IMR-90 (cell line): Measurements from ENCODE around the gene MS4A10. TPM values are rescaled to one million over a fixed set of nuclear protein-coding genes. Genes with fewer than 3 reads are reported as not detected.
A peak's percentile ranks its signal among the peaks of the same experiment; 100 is the strongest.

ENCODE experiments used
- ATAC-seq: fragments of 200-7000 bp; cut with Tn5 transposase; 2 replicates; pipeline ENCODE4 v1.9.1; 2020; ENCODE audit warnings: low read depth, mild to moderate bottlenecking, moderate library complexity
- BruUV-seq: library from RNA; stranded (reverse); fragments of 400-500 nt; replicated peaks from 2 replicates; lab custom pipeline; 2021; lab: Mats Ljungman, UMichigan
- CTCF ChIA-PET: fragments of 300-600 bp; formaldehyde crosslinking; extraction: SDS; loops from one replicate; lab custom pipeline; 2021; ENCODE audit warnings: antibody characterized with exemption; lab: Yijun Ruan, JAX
- POLR2A ChIA-PET: fragments of 300-600 bp; sonication (Branson Sonifier 250); formaldehyde crosslinking; loops from one replicate; lab custom pipeline; 2022; ENCODE audit warnings: antibody characterized with exemption; ENCODE audit not compliant: unreplicated experiment; lab: Charles Lee
- DNase-seq: peaks from one replicate; pipeline ENCODE4 v3.0.0; 2013
- H2AFZ ChIP-seq: replicated peaks from 2 replicates; pipeline ENCODE3; 2013; ENCODE audit warnings: low read length, mild to moderate bottlenecking; ENCODE audit not compliant: poor library complexity
- H2AK5ac ChIP-seq: 2 replicates; pipeline ENCODE4 v1.6.1; 2013; ENCODE audit warnings: low read depth, low read length, inconsistent platforms
- H2AK9ac ChIP-seq: replicated peaks from 2 replicates; pipeline ENCODE3; 2013; ENCODE audit warnings: mild to moderate bottlenecking, low read depth, low read length, moderate library complexity; ENCODE audit not compliant: poor library complexity
- H2BK120ac ChIP-seq: 2 replicates; pipeline ENCODE4 v1.6.1; 2013; ENCODE audit warnings: low read depth, low read length, inconsistent platforms
- H2BK15ac ChIP-seq: 3 replicates; pipeline ENCODE4 v1.6.1; 2013; ENCODE audit warnings: low read depth, low read length, inconsistent platforms
- H2BK20ac ChIP-seq: 2 replicates; pipeline ENCODE4 v1.6.1; 2013; ENCODE audit warnings: low read depth, mild to moderate bottlenecking, inconsistent platforms, low read length, moderate library complexity
- H2BK5ac ChIP-seq: 2 replicates; pipeline ENCODE4 v1.6.1; 2013; ENCODE audit warnings: mild to moderate bottlenecking, low read depth, low read length, inconsistent platforms; ENCODE audit not compliant: poor library complexity, severe bottlenecking
- H3K14ac ChIP-seq: replicated peaks from 2 replicates; pipeline ENCODE4 v1.6.1; 2013; ENCODE audit warnings: low read depth, low read length, inconsistent platforms
- H3K18ac ChIP-seq: 2 replicates; pipeline ENCODE4 v1.6.1; 2013; ENCODE audit warnings: low read depth, low read length, control low read depth
- H3K23ac ChIP-seq: 2 replicates; pipeline ENCODE4 v1.6.1; 2013; ENCODE audit warnings: low read depth, low read length, inconsistent platforms
- H3K27ac ChIP-seq: 2 replicates; pipeline ENCODE4 v1.5.1; 2013; ENCODE audit warnings: mild to moderate bottlenecking, control low read depth, low read length; ENCODE audit not compliant: insufficient read depth
- H3K27me3 ChIP-seq: 2 replicates; pipeline ENCODE4 v1.6.1; 2013; ENCODE audit warnings: low read length; ENCODE audit not compliant: control insufficient read depth, insufficient read depth
- H3K36me3 ChIP-seq: 2 replicates; pipeline ENCODE4 v1.6.1; 2013; ENCODE audit warnings: low read length, mixed read lengths; ENCODE audit not compliant: control insufficient read depth, insufficient read depth
- H3K4ac ChIP-seq: 2 replicates; pipeline ENCODE4 v1.6.1; 2013; ENCODE audit warnings: low read depth, low read length, inconsistent platforms
- H3K4me1 ChIP-seq: 2 replicates; pipeline ENCODE4 v1.6.1; 2013; ENCODE audit warnings: low read length, mixed read lengths; ENCODE audit not compliant: control insufficient read depth, insufficient read depth
- H3K4me2 ChIP-seq: 2 replicates; pipeline ENCODE4 v1.6.1; 2013; ENCODE audit warnings: low read depth, mild to moderate bottlenecking, control low read depth, low read length, moderate library complexity
- H3K4me3 ChIP-seq: 2 replicates; pipeline ENCODE4 v1.5.1; 2013; ENCODE audit warnings: low read depth, mild to moderate bottlenecking, control low read depth, low read length, moderate library complexity; ENCODE audit not compliant: insufficient read depth
- H3K56ac ChIP-seq: 2 replicates; pipeline ENCODE4 v1.6.1; 2013; ENCODE audit warnings: low read length, inconsistent platforms; ENCODE audit not compliant: insufficient read depth; ENCODE audit errors: extremely low read depth
- H3K79me1 ChIP-seq, 2 experiments: 2 replicates each; pipeline ENCODE4 v1.6.1; 2013; ENCODE audit warnings: low read length in 2 of 2, inconsistent platforms in 1 of 2, low read depth in 1 of 2
- H3K9ac ChIP-seq: 2 replicates; pipeline ENCODE4 v1.6.1; 2013; ENCODE audit warnings: low read depth, low read length, control low read depth
- H3K9me1 ChIP-seq: 2 replicates; pipeline ENCODE4 v1.6.1; 2013; ENCODE audit warnings: low read length, inconsistent platforms; ENCODE audit not compliant: insufficient read depth
- H3K9me3 ChIP-seq: 2 replicates; pipeline ENCODE4 v1.6.1; 2013; ENCODE audit warnings: low read length; ENCODE audit not compliant: control insufficient read depth, insufficient read depth
- H4K20me1 ChIP-seq: 2 replicates; pipeline ENCODE4 v1.6.1; 2013; ENCODE audit warnings: low read length, inconsistent platforms; ENCODE audit not compliant: insufficient read depth
- H4K5ac ChIP-seq: 2 replicates; pipeline ENCODE4 v1.6.1; 2013; ENCODE audit warnings: mild to moderate bottlenecking, low read depth, low read length, control low read depth
- H4K8ac ChIP-seq, 2 experiments: 2 replicates each; pipeline ENCODE4 v1.6.1; 2013; ENCODE audit warnings: low read depth in 2 of 2, low read length in 2 of 2, control low read depth in 1 of 2, inconsistent platforms in 1 of 2
- H4K91ac ChIP-seq: 2 replicates; pipeline ENCODE4 v1.6.1; 2013; ENCODE audit warnings: low read depth, low read length, inconsistent platforms; ENCODE audit not compliant: insufficient read depth
- ELK1 ChIP-seq: fragments of 150-350 bp; IDR thresholded peaks from 2 replicates; pipeline ENCODE4 v1.6.1; 2016; ENCODE audit warnings: low read depth, mild to moderate bottlenecking, low read length, moderate library complexity, borderline replicate concordance
- RCOR1 ChIP-seq: IDR thresholded peaks from 2 replicates; pipeline ENCODE4 v1.6.1; 2012; ENCODE audit warnings: mild to moderate bottlenecking, low read length, improper control_type of control experiment; ENCODE audit not compliant: insufficient replicate concordance
- WGBS, 2 experiments: methylation state at CpG; one replicate each; pipeline versions ENCODE4 v1.1.5 to v1.1.7; 2013; ENCODE audit warnings: missing lambda C conversion rate in 2 of 2; ENCODE audit not compliant: insufficient read length in 1 of 2; ENCODE audit errors: extremely low coverage in 2 of 2; 5-methylcytosine and 5-hydroxymethylcytosine counted together
- dilution Hi-C: fragments of 300-500 bp; cut with HindIII; formaldehyde crosslinking; loops from one replicate; pipeline ENCODE4 v1.14.3; 2018; ENCODE audit warnings: low sequenced_read_pairs; ENCODE audit not compliant: unreplicated experiment
- in situ Hi-C: fragments of 300-500 bp; cut with MboI; formaldehyde crosslinking; loops from 3 replicates; pipeline ENCODE4 v1.14.3; 2019; ENCODE audit warnings: low sequenced_read_pairs, inconsistent platforms, mixed read lengths
- intact Hi-C: fragments of 100-400 bp; cut with micrococcal nuclease; formaldehyde crosslinking; loops from 2 replicates; pipeline ENCODE4 v1.10.0; 2022
- polyA plus RNA-seq, 3 experiments: library from polyadenylated mRNA; depleted of rRNA; stranded (reverse); fragments of >200 nt; gene quantifications; 2 replicates each; pipeline ENCODE4 v1.2.3, GENCODE V29; 2012; ENCODE audit warnings: low replicate concordance in 1 of 3
- total RNA-seq: library from RNA; depleted of rRNA; stranded (reverse); fragments of >200 nt; gene quantifications from 2 replicates; pipeline ENCODE4 v1.2.3, GENCODE V29; 2012

The MS4A10 gene
- total and polyA plus RNA-seq, 2 of the 4 experiments (the other 2 are of a cell fraction) = not detected

GRCh38 chr11:60776167-60776566, 9.0 kb upstream of the MS4A10 start:
- H2BK5ac ChIP-seq = no peak overlapping the region
- no peaks in the 10 kb centered on the region for H3K9me3 ChIP-seq
- in situ Hi-C loops (loop anchor here (5.0 kb wide), 1 partner anchor 121 kb away; no protein-coding TSS in a partner anchor), intact Hi-C loops (no loop called here), dilution Hi-C loops (no loop called here)
- no TSS peak for BruUV-seq
- no peak overlapping the region for H3K4me2 ChIP-seq
- H3K23ac ChIP-seq = no peak overlapping the region
- H2BK120ac ChIP-seq = no peak overlapping the region
- H3K18ac ChIP-seq = no peak overlapping the region
- H3K14ac ChIP-seq = no peak overlapping the region
- H3K79me1 ChIP-seq = no peaks in the 10 kb centered on the region
- H4K91ac ChIP-seq = no peak overlapping the region
- ChIA-PET CTCF (interaction anchor here (0.5 to 2.6 kb wide), 6 partner anchors 8 to 1426 kb away, joined by 3 to 16 read pairs (median 4); no protein-coding TSS in a partner anchor), POLR2A (no interaction called here)
- H3K9me1 ChIP-seq = peaks cover 5% of the 10 kb centered on the region; the same call in 1 of the 2 replicates
- no CpG with 5 or more reads among the region's 4 CpGs for WGBS, 2 experiments
- no peaks in the 10 kb centered on the region for H3K36me3 ChIP-seq
- peak overlapping the region; percentile 27 for H2AFZ ChIP-seq
- H4K5ac ChIP-seq = no peak overlapping the region
- H3K9ac ChIP-seq = no peak overlapping the region
- no peak for ATAC-seq
- H3K4me1 ChIP-seq = no peaks in the 10 kb centered on the region; the same call in 1 of the 2 replicates
- no peaks in the 10 kb centered on the region for H4K20me1 ChIP-seq
- TF ChIP-seq RCOR1 = no peak
- TF ChIP-seq ELK1 = no peak
- H3K4ac ChIP-seq = no peak overlapping the region; the same call in 1 of the 2 replicates
- no peak overlapping the region for H2BK20ac ChIP-seq
- no peak overlapping the region for H3K56ac ChIP-seq
- H3K27me3 ChIP-seq = peaks cover 11% of the 10 kb centered on the region
- H3K27ac ChIP-seq = no peak overlapping the region
- no peak overlapping the region for H3K4me3 ChIP-seq
- no peak overlapping the region for H2BK15ac ChIP-seq
- no peak overlapping the region for H2AK9ac ChIP-seq
- H2AK5ac ChIP-seq = peak overlapping the region; percentile 28; the same call in 1 of the 2 replicates
- no peak overlapping the region for H4K8ac ChIP-seq
- DNase-seq = no peak
